Middle frontal gyrus (tissue), 1 donor: Measurements from ENCODE around the gene NMNAT2.
A peak's percentile ranks its signal among the peaks of the same experiment; 100 is the strongest.

Source experiments
- DNase-seq: peaks from one replicate; pipeline ENCODE4 v3.0.0-alpha.2; 2015; ENCODE audit warnings: low spot score; ENCODE audit errors: extremely low spot score

The NMNAT2 gene

DNA sequence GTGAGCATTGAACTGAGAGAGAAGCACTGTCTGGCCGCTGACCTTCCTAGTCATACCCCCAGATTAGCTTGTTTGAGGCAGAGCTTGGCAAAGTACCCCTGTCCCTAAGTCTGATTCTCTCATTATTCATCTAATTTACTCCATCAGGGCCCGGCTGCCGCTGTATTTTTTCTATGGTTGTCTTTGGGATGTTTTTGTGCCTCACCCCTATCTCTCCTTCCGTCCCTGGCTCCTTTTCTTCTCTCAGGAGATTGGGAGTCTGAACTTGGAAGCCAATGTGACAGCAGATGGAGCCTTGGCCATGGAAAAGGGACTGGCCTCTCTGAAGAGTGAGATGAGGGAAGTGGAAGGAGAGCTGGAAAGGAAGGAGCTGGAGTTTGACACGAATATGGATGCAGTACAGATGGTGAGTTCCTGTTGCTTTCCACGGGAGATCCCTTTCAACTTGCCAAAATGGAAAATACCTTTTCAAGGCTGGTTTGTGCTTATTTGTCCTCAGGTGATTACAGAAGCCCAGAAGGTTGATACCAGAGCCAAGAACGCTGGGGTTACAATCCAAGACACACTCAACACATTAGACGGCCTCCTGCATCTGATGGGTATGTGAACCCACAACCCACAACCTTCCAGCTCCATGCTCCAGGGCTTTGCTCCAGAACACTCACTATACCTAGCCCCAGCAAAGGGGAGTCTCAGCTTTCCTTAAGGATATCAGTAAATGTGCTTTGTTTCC is 178.2 kb downstream of the NMNAT2 start:
- DNase-seq = no peak

DNA sequence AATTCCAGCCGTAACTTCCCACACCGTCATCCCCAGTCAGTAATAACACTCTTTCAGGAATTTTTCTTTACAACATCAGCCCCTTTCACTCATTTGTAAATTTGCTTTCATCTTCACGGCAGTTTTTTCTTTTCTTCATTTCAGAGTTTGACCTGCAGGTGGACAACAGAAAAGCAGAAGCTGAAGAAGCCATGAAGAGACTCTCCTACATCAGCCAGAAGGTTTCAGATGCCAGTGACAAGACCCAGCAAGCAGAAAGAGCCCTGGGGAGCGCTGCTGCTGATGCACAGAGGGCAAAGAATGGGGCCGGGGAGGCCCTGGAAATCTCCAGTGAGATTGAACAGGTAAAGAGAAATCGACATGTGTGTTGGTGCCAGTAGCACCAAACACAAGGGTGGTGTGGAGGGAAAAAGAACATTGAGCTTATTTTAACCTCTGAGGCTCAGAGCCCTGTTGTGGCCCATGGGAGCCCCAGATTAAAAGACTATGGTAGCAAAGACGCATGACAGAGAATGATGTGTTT is 178.9 kb downstream of the NMNAT2 start:
- no peak for DNase-seq

DNA sequence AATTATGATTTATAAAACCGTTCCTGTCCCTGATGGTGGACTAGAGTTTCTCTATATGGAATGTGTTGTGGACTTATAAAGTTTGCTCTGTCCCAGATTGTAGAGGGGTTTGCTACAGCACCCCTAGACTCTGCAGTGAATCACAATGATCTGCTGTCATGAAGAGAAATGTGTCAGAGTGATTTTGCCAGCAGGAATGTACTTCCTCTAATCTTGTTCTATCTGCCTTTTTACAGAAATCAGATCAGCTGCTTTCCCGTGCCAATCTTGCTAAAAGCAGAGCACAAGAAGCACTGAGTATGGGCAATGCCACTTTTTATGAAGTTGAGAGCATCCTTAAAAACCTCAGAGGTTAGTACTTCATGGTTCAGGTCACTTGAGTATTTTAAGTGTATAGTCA is 180.1 kb downstream of the NMNAT2 start:
- DNase-seq = no peak

DNA sequence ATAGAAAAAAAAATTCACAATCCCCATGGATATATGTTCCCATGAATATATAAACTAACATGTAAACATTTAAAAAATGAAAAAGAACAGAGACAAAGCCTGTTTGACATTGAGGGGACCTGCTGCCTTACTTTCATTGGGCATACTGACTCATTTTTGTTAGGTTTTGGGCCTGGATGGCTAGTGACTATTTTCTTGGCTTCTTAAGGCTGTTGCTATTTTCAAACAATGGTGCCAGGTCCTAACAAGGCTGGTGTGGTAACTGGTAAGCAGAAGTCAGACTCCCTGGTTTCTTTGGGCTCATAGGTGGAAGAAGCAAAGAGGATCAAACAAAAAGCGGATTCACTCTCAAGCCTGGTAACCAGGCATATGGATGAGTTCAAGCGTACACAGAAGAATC is 181.1 kb downstream of the NMNAT2 start:
- no peak for DNase-seq

DNA sequence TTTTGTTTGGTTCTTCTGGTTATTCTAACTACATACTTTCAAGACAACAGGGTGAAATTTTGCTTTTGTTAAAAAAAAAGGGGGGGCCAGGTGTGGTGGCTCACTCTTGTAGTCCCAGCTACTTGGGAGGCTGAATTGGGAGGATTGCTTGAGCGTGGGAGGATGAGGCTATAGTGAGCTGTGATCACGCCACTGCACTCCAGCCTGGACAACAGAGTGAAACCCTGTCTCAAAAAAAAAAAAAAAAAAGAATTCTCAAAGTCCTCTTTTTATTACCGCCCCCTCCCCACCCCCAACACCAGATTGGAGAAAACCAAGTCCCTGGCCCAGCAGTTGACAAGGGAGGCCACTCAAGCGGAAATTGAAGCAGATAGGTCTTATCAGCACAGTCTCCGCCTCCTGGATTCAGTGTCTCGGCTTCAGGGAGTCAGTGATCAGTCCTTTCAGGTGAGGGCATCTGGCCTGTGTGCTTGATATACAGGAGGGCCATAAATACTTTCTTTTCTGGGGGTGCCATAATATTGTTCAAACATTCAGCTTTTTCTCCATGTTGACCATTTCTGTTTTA is 181.9 kb downstream of the NMNAT2 start:
- no peak for DNase-seq

DNA sequence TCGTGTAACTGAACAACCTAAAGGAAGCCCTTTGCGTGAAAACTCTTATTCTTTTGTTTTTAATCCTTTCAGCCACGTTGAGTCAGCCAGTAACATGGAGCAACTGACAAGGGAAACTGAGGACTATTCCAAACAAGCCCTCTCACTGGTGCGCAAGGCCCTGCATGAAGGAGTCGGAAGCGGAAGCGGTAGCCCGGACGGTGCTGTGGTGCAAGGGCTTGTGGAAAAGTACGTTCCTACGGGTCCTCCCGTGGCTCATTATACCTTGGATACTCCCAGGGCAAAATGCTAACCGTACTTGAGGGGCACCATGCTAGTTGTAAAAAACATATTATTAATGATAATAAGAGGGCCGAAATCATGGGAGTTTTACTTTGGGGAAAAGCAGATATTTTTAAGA is 182.7 kb downstream of the NMNAT2 start:
- DNase-seq = no peak

DNA sequence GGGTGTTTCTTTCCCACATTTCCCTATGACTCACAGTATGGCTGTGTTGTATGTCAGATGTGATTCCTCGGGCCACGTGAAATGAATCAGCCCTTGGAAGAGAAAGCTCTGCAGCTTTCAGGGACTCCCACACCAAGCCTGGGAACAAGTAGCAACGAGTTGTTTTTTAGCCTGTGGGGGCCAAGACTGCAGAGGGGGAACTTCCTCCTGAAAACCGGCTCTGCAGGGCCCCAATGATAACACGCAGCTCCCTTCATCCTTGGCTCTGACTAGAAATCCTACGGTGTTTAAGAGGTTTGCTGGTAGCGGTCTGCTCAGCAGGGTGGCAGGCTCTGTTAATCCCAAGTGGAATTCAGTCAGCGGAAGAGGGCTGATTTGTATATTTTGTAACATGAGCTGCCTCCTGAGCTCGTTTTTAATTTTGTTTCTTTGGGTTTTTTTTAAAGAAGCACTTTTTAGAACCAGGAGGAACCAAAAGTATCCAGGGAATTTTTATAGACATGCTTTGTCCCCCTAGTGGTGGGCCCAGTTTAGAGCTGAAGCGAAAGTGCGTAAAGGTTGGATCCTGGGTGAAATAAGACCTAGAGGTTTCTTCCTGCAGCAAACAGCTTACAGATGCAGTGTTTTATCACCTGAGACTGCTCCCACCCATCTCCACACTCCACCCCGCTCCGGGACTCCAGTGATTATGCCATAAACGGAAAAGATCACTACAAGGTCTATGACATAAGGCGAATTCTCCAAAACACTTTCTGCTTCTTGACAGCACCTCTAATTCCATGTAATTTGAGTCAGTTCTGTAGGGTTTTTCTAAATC is 183.3 kb downstream of the NMNAT2 start:
- DNase-seq = peak; percentile 32

DNA sequence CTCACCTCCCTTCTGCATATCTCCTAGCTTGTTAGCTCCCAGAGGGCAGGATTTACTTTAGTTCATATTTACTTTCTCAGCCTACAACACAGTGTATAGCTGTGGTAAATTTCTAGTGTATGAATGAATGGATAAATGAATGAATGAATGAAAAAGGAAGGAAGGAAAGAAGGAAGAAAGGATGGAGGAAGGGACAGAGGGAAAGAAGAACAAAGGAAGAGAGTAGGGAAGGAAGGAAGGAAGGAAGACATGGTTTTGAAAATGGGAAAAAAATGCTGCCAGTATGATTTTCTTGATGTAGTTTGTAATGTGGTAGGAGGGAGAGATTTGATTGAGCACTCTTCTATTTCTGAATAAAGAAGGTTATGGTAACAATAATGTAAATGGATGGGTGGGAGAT is 185.1 kb downstream of the NMNAT2 start:
- DNase-seq = no peak

DNA sequence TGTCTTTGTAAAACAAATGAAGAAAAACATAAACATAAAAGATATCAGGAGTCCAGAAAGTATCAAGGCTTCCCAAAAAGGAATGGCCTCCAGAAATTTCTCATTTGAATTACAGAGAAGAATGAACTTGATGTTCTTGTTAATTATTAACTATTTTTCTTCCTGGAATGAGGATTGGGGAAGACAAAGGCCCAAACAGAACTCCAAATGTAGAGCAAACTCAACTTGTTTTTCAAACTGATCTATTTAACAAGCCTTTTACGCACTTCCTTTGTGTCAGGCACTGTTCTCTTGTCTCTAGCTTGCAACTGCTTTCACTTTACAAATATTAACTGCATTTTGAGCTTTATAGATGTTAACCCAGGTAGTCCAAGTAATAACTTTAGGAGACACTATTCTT is 186.6 kb downstream of the NMNAT2 start:
- no peak for DNase-seq

DNA sequence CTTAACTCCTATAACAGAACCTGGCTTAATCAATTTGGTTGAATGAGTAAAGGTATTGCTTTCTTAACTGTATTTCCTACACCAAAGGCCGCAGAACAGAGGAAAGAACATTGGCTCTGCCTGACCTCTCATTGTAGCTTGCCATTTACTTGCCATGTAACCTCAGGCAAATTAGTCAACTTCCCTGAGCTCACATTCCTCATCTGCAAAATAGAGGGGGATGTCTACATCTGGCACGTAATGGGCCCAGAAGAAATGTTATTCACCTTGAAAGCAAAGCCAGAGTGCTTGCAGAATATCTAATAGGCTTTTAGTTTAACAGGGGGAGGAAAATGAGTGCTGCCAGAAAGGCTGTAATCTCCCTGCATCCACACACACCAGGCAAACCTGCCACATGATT is 187.8 kb downstream of the NMNAT2 start:
- DNase-seq = no peak

DNA sequence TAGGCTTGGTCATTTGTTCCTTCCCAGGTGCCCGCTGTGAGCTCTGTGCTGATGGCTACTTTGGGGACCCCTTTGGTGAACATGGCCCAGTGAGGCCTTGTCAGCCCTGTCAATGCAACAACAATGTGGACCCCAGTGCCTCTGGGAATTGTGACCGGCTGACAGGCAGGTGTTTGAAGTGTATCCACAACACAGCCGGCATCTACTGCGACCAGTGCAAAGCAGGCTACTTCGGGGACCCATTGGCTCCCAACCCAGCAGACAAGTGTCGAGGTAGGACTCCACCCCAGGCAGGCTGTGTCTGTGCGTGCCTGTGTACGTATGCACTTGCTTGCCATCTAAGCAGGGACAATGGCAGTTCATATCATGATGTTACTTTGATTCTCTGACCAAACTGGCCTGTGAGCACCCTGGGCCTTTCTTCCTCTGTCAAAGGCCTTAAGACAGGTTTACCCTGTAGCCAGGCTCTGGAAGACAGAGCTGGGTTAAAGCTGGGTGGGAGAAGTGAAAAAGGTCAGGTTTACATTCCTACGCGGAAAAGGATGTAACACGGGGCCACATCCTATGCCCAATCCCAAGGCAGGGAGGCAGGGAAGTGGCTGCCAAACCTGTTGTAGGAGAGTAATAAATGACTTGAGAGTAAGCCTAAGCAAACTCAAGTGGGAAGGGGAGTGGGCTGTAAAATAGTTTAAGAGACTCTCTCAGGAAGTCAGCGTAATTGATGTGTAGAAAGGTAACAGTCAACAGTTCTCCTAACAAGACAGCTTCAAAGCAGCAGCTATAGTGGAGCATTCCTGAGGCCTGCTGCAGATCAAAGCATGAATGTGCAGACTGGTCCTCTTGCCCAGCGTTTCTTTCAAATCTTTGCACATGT is 189.6 kb downstream of the NMNAT2 start:
- no peak for DNase-seq

DNA sequence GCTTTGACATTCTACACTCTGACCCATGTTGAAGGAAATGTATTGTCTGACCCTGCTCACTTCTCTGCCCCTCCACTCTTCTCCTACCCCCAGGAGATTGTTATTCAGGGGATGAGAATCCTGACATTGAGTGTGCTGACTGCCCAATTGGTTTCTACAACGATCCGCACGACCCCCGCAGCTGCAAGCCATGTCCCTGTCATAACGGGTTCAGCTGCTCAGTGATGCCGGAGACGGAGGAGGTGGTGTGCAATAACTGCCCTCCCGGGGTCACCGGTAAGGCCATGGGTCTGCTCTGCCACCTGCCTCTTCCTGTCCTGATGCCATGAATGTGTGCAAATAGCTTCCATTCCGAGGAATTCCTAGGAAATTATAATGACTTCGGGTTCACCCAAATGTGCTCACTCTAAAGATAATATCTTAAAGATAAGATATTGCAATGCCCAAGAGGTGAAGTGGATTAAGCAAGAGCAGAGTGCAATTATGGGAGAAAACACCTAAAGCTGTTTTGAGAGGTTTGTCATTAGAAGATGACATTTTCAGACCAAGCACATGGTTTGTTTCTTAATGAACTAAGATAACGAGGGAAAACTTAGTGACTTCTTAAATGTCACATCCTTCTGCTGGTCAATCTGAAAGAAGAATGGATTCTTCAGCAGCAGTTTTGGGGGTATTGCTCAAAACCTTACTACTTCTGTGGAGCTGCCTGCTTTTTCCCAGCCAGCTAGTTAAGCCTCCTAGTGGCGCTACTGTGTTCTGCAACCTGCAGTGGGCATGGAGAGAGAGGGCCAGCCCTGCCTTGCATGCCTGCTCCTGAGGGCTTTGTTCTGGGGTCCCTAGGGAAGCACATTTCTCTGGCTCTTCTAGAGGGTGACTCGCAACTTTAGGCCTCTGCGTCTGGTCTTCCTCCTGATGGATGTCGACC is 190.5 kb downstream of the NMNAT2 start:
- no peak for DNase-seq

DNA sequence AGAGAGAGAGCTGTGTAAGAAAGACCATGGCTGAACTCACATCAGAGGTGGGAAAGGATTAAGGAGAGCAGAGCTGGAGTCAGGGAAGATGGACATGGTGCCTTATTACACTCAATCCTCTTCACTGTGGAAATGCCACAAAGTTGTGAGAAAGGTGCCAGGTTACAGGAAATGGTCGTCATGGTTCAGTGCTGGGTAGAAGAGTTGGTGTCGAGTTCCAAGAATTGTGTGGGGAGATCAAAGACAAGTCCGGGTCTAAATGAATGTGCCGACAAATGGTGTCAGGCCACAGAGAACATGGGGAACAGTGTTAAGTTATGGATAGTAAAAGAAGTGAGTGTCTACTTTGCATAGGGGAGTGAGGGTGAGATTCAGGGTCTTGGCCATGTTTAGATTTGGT is 191.2 kb downstream of the NMNAT2 start:
- DNase-seq = no peak

DNA sequence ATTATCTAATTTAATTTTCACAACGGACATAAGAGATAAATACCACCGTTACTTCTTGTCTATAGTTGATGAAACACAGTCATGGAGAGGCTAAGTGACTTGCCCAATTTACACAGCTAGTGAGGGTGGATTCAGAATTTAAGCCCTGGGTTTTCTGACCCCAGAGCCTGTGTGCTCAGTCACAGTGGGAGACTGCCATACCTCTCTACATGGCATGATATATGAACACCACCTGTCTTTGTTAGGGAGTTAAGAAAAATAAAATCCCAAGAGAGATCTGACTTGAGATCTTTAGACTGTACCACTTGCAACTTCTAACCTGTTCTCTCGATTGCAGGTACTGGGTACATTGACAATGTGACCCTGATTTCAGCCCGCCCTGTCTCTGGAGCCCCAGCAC is 191.8 kb downstream of the NMNAT2 start:
- DNase-seq = no peak

DNA sequence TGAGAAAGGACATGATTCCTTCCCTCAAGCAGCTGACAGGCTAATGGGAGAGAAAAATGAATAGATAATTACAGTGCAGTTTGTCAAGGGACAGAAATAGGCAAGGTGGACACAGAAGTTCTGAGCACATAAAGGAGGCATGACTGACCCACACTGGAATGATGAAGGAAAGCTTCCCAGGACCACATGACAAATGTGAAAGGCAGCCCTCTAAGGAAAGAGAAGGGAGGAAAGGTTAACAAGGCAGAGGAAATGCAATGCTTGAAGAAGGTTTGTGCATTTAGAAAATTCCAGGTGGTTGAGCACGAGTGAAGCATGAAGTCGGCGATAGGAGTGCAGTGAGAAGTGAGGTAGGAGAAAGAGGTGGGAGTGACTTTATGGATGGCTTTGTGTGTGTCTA is 194.7 kb downstream of the NMNAT2 start:
- no peak for DNase-seq

DNA sequence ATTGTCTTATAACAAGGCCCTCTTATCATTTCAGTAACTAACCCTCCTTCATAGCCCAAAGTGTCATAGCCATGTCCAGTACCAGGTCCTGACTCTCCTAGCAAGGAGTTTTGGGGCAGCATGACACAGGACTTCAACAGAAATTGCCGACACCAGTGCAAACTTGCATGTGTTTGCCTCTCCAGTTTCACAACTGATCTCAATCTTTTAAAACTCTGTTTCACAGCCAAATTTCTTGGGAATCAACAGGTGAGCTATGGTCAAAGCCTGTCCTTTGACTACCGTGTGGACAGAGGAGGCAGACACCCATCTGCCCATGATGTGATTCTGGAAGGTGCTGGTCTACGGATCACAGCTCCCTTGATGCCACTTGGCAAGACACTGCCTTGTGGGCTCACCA is 195.3 kb downstream of the NMNAT2 start:
- no peak for DNase-seq

DNA sequence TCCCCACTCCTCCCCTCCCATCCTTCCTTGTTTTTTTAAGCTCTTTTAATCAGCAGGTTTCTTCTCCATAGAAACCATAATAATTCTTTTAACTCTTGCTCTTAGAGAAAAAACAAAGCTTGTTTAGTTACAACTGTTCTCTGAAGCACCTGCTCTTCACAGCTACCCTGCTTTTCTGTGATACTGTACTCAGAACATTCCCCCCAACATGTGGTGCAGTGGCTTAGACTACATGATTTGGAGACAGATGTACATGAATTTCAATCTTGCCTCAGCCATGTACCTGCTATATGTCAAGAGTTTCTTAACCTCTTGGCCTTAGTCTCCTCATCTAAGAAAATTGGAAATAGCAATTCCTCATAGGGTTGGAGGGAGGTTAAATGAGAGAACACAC is 198.6 kb downstream of the NMNAT2 start:
- no peak for DNase-seq

DNA sequence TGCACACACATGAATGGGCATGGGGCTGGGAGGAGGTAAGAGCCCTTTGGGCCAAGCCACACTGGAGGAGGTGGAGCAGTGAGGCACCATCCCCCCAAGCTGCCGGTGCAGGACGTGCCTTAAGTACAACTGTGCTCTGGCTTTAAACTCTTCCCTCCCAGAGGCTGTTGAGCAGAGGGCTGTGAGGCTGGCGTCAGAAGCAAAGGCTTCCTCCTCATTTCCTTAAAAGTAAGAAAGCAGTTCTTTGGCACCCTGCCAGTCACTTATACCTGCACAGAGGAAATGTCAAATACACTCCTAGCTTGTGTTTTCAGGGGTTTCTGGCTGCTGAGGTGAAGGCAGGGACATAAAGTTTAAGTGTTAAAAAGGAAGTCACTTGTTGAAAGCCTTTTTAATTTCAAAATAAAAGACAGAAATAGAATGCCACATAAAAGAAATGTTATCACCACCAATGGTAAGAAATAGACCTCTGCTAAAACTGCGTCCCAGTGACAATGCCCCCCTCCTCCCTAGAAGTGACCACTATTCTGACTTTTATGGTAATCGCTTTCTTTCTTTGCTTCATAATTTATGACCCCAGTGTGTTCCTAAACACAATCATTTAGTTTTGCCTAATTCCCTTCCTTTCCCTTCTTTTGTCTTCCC is 199.1 kb downstream of the NMNAT2 start:
- no peak for DNase-seq

DNA sequence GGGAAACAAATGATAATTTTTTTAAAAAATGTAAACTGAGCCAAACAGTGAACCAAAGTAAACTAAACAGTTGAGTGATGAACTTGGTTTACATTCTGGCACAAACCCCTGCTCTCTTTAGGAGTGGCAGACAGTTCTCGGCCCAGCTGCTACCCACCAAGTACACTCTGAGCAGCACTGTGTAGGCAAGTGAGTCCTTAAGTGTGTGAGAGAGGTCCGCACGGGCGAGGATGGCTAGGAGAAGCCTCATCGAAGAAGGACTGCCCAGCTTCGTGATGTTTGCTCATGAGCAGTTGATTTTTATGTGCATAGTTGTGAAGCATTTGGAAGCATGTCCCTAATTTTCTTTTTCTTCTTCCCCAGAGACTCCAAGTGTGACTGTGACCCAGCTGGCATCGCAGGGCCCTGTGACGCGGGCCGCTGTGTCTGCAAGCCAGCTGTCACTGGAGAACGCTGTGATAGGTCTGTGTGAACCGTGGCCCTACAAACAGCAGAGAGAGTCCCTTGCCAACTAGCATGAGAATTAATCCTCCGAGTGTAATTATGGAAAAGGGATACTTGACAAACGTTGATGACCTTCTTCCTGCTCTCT is 200.1 kb downstream of the NMNAT2 start:
- no peak for DNase-seq
